CD4-positive, alpha-beta T cell treated with Interleukin-6 for 4 hours (primary cell): ENCODE results near the gene COL27A1.

Experiments
- DNase-seq: peaks from one replicate; pipeline ENCODE4 v3.0.0-alpha.2; 2020; ENCODE audit warnings: mixed read lengths

Gene COL27A1

GRCh38 chr9:114289571-114290481 lies 134.5 kb downstream of the COL27A1 start:
- DNase-seq: no peak

- no peak for DNase-seq
Measured at GRCh38 chr9:114290561-114290986, 135.2 kb downstream of the COL27A1 start.

DNA sequence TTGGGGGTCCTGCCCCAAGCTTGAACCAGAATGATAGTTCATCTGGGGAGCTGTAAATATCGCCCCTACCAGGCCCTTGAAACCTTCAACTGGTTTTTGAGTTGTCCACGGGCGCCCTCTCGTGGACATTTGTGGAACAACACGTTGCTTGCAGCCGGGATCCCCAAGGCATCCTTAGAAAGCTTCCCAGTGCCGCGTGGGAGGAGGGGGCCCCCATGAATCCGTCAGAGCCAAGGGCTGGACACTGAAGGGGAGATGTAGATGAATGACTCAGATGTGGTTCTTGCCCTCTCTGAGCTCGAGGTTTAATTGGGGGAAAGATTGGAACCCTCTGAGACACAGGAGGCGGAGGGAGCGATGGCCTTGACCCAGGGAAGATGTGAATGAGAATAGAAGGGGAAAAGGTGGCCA lies 135.7 kb downstream of the COL27A1 start:
- DNase-seq: peak; percentile 73

DNA sequence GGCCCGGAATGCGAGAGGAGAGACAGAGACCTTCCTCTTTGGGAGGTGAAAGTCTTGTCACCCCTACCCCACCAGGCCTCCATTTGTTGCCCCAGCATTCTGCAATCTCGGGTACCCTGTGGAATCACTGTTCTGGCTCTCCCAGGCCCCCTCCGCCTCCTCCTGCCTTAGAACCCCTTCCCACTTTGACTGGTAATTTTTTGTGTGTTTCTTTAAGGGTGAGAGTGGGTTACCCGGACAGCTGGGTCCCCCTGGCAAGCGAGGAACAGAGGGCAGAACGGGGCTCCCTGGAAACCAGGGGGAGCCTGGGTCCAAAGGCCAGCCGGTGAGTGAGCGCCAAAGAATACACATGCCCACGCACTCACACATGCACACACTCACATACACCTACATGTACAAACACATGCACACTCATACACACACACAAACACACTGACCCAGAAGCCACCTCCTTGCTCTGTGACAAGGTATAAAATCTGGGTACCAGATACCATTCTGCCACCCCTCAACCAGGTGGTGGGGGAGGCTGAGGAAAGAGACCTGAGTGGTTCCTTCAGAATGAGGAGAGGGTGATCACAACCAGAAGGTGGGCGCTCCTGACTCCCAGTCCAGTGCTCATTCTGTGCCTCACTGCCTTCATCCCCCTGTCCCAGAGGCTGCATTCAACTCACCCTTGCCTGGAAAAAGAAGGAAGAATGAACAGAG lies 136.7 kb downstream of the COL27A1 start:
- DNase-seq: no peak

DNA sequence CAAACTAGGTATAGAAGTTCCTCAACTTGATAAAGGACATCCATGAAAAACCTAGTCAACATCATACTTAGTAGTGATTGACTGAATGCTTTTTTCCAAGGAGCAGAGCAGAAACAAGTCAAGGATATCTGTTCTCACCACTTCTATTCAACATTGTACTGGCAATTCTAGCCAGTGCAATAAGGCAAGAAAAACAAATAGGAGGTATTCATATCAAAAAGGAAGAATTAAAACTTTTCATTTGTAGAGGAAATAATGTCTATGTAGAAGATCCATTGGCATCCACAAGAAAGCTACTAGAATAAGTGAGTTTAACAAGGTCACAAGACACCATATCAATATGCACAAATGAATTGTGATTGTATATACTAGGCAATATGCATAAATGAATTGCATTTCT lies 139.3 kb downstream of the COL27A1 start:
- no peak for DNase-seq

DNA sequence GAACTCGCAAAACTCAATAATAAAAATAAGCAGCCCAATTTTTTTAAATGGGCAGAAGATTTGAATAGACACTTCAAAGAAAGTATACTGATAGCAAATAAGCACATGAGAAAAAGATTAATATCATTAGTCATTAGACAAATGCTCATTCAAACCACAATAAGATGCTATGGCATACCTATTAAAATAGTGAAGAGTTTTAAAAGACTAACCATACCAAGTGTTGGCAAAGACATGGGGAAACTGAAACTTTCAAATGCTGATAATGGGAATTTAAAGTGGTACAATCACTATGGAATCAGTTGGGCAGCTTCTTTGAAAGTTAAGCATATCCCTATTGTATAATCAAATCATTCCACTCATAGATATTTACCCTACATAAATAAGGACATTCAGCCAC lies 141.0 kb downstream of the COL27A1 start:
- no peak for DNase-seq

GRCh38 chr9:114299286-114300152 lies 144.2 kb downstream of the COL27A1 start:
- no peak for DNase-seq

- DNase-seq: no peak
Measured at GRCh38 chr9:114300153-114300845, 145.0 kb downstream of the COL27A1 start.

DNA sequence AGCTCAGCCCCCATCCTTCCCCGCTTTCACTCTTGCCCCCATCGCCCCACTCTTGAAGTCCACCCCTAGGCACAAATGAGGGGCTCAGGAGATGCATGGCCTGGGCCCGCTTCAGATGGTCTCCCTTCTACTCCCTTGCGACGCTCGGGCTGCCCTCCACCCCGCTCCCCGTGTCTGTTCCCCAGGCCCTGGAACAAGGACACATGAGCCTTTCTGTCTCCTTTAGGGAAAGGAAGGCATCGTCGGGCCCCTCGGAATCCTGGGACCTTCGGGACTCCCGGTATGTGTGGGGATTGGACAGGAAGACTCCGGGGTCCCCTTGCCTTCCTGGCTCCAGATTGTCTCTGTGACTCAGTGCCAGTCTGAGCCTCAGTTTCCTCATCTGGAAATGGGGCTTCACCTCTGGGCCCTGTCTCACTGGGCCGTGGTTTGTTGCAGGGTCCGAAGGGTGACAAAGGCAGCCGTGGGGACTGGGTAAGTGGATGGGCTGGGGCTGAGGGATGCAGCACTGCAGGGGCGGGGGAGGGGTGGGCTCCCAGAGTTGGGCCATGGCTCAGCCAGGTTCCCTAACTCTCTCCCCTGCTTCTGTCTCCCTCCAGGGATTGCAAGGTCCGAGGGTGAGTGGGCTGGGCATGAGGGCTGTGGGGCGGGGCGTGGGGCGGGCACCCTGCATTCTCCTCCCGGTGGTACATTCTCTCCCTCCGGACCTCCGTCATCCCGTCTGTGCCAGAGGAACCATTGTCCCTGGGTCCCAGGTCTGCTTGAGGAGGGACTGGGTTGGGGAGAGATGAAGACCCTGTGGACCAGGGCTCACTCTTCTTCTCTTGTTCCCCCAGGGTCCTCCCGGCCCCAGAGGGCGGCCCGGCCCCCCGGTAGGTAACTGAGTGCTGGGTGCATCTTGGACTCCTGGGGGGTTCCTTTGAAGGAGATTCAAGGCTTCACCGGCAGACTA lies 145.8 kb downstream of the COL27A1 start:
- DNase-seq: no peak

- DNase-seq: no peak
Measured at GRCh38 chr9:114301798-114302565, 146.6 kb downstream of the COL27A1 start.

- no peak for DNase-seq
Measured at GRCh38 chr9:114302727-114303126, 147.4 kb downstream of the COL27A1 start.

- DNase-seq: no peak
Measured at GRCh38 chr9:114303571-114303970, 148.2 kb downstream of the COL27A1 start.

GRCh38 chr9:114303977-114304376 lies 148.6 kb downstream of the COL27A1 start:
- DNase-seq: no peak

- DNase-seq: no peak
Measured at GRCh38 chr9:114304416-114305188, 149.3 kb downstream of the COL27A1 start.

- no peak for DNase-seq
Measured at GRCh38 chr9:114307899-114308267, 152.5 kb downstream of the COL27A1 start.

DNA sequence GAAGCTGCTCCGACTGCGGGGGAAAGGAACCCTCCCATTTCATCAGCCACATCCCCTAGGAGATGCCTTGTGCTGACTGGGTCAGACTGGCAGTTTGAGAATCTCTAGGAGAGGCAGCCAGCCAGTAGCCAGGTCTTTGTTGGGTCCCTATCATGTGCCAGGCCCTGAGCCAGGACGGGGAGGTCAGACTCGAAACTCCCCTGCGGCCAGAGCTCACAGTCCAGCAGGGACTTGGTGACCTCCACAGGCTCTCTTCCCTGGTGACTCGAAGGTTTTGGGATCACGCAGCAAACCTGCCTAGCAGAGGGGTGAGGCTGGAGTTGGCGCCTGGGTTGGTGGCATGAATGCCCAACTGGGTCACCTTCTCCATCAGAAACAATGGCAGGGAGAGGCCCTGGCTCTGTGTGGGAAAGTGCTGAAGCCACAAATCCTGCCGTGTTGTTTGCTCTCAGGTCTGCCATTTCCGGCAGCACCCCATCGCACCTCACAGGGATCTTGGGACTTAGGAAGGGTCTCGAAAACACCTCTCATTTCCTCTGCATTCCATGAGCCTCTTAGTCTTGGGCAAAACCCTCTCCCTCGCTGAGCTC lies 153.1 kb downstream of the COL27A1 start:
- DNase-seq: no peak

DNA sequence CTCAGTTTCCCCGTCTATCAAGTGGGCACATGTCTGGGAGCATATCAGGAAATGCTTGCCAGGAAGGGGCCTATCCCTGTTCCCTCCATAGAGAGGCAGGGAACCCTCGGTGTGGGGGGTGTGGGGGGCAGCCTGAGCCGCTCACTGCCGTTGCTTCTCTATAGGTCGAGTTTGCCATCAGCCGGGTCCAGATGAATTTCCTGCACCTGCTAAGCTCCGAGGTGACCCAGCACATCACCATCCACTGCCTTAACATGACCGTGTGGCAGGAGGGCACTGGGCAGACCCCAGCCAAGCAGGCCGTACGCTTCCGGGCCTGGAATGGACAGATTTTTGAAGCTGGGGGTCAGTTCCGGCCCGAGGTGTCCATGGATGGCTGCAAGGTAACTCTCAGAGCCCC lies 153.8 kb downstream of the COL27A1 start:
- no peak for DNase-seq

DNA sequence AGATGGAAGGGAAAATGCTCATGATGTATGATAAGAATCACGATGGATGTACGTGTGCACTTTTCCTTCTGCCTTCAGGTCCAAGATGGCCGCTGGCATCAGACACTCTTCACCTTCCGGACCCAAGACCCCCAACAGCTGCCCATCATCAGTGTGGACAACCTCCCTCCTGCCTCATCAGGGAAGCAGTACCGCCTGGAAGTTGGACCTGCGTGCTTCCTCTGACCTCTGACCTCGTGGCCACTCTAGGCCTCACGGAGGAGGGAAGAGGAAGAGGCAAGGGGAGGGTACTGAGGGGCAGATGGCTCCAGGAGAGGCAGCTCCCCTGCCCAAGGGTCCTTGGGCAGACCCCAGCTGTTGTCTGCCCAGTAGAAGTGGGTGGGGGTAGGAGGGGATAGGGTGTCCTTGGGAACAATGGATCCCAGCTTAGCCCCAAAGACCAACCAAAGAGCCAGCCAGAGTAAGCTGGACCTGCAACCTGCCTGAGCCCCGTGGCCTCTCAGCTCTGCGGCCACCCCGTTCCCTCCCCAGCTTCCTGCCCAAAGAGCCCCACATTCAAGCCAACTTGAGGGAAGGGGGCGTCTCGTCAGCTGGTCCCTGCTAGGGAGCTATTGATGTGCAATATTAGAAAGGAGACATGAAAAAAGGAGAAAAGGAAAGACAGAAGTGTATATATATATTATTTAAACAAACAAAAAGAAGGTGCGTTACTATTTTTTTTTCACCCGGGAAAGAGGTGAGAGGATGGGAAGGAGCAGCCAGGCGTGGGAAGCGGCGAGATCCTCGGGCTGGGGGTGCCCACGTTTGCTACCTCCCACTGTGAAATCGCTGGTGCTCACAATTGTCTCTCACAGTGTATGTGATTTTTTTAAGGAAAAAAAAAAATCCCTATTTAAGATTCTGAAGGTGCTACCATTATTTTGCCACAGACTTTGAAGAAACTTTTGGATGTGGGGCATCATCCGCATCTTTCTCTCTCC lies 155.4 kb downstream of the COL27A1 start:
- no peak for DNase-seq
